ENCODE measurements around the gene EDEM3.
"Not testable (repeated sequence)": the region's sequence is repeated elsewhere in the genome, so short reads cannot be mapped to it uniquely, and the experiment has no call there.

The EDEM3 gene

GRCh38 chr1:184679472-184679871 lies 75.2 kb downstream of the EDEM3 start:
- not testable (repeated sequence) for DNase-seq (ENCODE audit: low read depth in 2 of 3, low spot score in 2 of 3)

GRCh38 chr1:184677344-184677743 lies 77.3 kb downstream of the EDEM3 start:
- no peak for DNase-seq (ENCODE audit: low read depth in 2 of 3, low spot score in 2 of 3)

- no peak for DNase-seq (ENCODE audit: low read depth in 2 of 3, low spot score in 2 of 3)
Observed at GRCh38 chr1:184673305-184673704, 81.4 kb downstream of the EDEM3 start.

GRCh38 chr1:184672013-184672726 lies 82.5 kb downstream of the EDEM3 start:
- DNase-seq (ENCODE audit: low read depth in 2 of 3, low spot score in 2 of 3): no peak

- no peak for DNase-seq (ENCODE audit: low read depth in 2 of 3, low spot score in 2 of 3)
Observed at GRCh38 chr1:184669391-184669790, 85.3 kb downstream of the EDEM3 start.

- DNase-seq (ENCODE audit: low read depth in 2 of 3, low spot score in 2 of 3): no peak
Observed at GRCh38 chr1:184665360-184665759, 89.3 kb downstream of the EDEM3 start.

GRCh38 chr1:184664661-184665060 lies 90.0 kb downstream of the EDEM3 start:
- no peak for DNase-seq (ENCODE audit: low read depth in 2 of 3, low spot score in 2 of 3)

- peak; percentile 11 to 41 (median 38) for DNase-seq (ENCODE audit: low read depth in 2 of 3, low spot score in 2 of 3)
Observed at GRCh38 chr1:184664042-184664660, 90.5 kb downstream of the EDEM3 start.

- no peak for DNase-seq (ENCODE audit: low read depth in 2 of 3, low spot score in 2 of 3)
Observed at GRCh38 chr1:184661801-184662200, 92.9 kb downstream of the EDEM3 start.

- DNase-seq (ENCODE audit: low read depth in 2 of 3, low spot score in 2 of 3): no peak
Observed at GRCh38 chr1:184660462-184661191, 94.0 kb downstream of the EDEM3 start.

GRCh38 chr1:184658055-184658454 lies 96.6 kb downstream of the EDEM3 start:
- DNase-seq (ENCODE audit: low read depth in 2 of 3, low spot score in 2 of 3): no peak

- DNase-seq (ENCODE audit: low read depth in 2 of 3, low spot score in 2 of 3): no peak
Observed at GRCh38 chr1:184656221-184656620, 98.4 kb downstream of the EDEM3 start.

- no peak for DNase-seq (ENCODE audit: low read depth in 2 of 3, low spot score in 2 of 3)
Observed at GRCh38 chr1:184655185-184655584, 99.5 kb downstream of the EDEM3 start.

GRCh38 chr1:184650177-184650866 lies 104.3 kb downstream of the EDEM3 start:
- DNase-seq (ENCODE audit: low read depth in 2 of 3, low spot score in 2 of 3): no peak

GRCh38 chr1:184649451-184649888 lies 105.2 kb downstream of the EDEM3 start:
- no peak for DNase-seq (ENCODE audit: low read depth in 2 of 3, low spot score in 2 of 3)

GRCh38 chr1:184648856-184649201 lies 105.8 kb downstream of the EDEM3 start:
- DNase-seq (ENCODE audit: low read depth in 2 of 3, low spot score in 2 of 3): no peak

GRCh38 chr1:184648160-184648855 lies 106.3 kb downstream of the EDEM3 start:
- no peak for DNase-seq (ENCODE audit: low read depth in 2 of 3, low spot score in 2 of 3)

- DNase-seq (ENCODE audit: low read depth in 2 of 3, low spot score in 2 of 3): no peak
Observed at GRCh38 chr1:184647471-184647870, 107.2 kb downstream of the EDEM3 start.

- DNase-seq (ENCODE audit: low read depth in 2 of 3, low spot score in 2 of 3): no peak
Observed at GRCh38 chr1:184646824-184647223, 107.8 kb downstream of the EDEM3 start.

- DNase-seq (ENCODE audit: low read depth in 2 of 3, low spot score in 2 of 3): no peak
Observed at GRCh38 chr1:184646178-184646701, 108.4 kb downstream of the EDEM3 start.

- no peak for DNase-seq (ENCODE audit: low read depth in 2 of 3, low spot score in 2 of 3)
Observed at GRCh38 chr1:184644771-184645170, 109.9 kb downstream of the EDEM3 start.
